Cardiac muscle cell (in vitro differentiated cells and primary cell): ENCODE measurements around the gene ARL15. TPM values are rescaled to one million over a fixed set of nuclear protein-coding genes. Genes with fewer than 3 reads are reported as not detected.

Experiments used
- DNase-seq, 2 donors: peaks; one replicate each; pipeline versions ENCODE4 v3.0.0 to v3.0.0-alpha.2; 2010 to 2017; ENCODE audit warnings: low read depth in 1 of 2, low spot score in 1 of 2
- H3K27ac ChIP-seq: fragments of 200-600 bp; sonication (generic); 2 replicates; pipeline ENCODE4 v1.5.1; 2016
- H3K27me3 ChIP-seq: fragments of 200-600 bp; sonication (generic); 2 replicates; pipeline ENCODE4 v1.6.0; 2016; ENCODE audit warnings: control low read depth
- H3K36me3 ChIP-seq: fragments of 200-600 bp; sonication (generic); 2 replicates; pipeline ENCODE4 v1.5.1; 2016; ENCODE audit warnings: control low read depth
- H3K4me1 ChIP-seq: fragments of 200-600 bp; sonication (generic); 2 replicates; pipeline ENCODE4 v1.8.1; 2017; ENCODE audit warnings: low read depth, mild to moderate bottlenecking, mixed run types
- H3K4me3 ChIP-seq: fragments of 200-600 bp; sonication (generic); 2 replicates; pipeline ENCODE4 v1.5.1; 2016; ENCODE audit warnings: mild to moderate bottlenecking
- H3K9me3 ChIP-seq: fragments of 200-600 bp; sonication (generic); 2 replicates; pipeline ENCODE4 v1.5.1; 2017; ENCODE audit warnings: low read depth, mild to moderate bottlenecking, control low read depth
- CTCF ChIP-seq: IDR thresholded peaks from 2 replicates; pipeline ENCODE4 v1.5.1; 2012; ENCODE audit warnings: low read depth, mild to moderate bottlenecking, low read length
- polyA plus RNA-seq: library from polyadenylated mRNA; unstranded; fragments of >200 nt; fragmentation: Nextera tagmentation; extraction: Ambion mirVana; gene quantifications from 2 replicates; pipeline ENCODE4 v1.2.1, GENCODE V29; 2016
- total RNA-seq: library from RNA; depleted of rRNA; stranded (reverse); fragments of >200 nt; gene quantifications from 2 replicates; pipeline ENCODE4 v1.2.3, GENCODE V29; 2016

ARL15 gene
- total and polyA plus RNA-seq, 2 experiments from 2014 or later: 23.2 to 27.4 TPM

- no peak overlapping the region for H3K27ac ChIP-seq
- H3K4me3 ChIP-seq: no peak overlapping the region
- H3K27me3 ChIP-seq: no peaks in the 10 kb centered on the region
- H3K9me3 ChIP-seq: no peaks in the 10 kb centered on the region
- no peak for TF ChIP-seq CTCF
- H3K4me1 ChIP-seq: peaks cover 5% of the 10 kb centered on the region
- H3K36me3 ChIP-seq: no peaks in the 10 kb centered on the region
- peak in 1 of 2 donors; percentile 49 for DNase-seq
Observed at GRCh38 chr5:53971131-53971530, 339.2 kb downstream of the ARL15 start.

- Histone ChIP-seq H3K27me3 (no peaks in the 10 kb centered on the region), H3K27ac (no peak overlapping the region), H3K4me3 (no peak overlapping the region), H3K4me1 (peaks cover 5% of the 10 kb centered on the region), H3K36me3 (no peaks in the 10 kb centered on the region), H3K9me3 (no peaks in the 10 kb centered on the region)
- DNase-seq: no peak
- no peak for TF ChIP-seq CTCF
Observed at GRCh38 chr5:53970475-53970874, 339.9 kb downstream of the ARL15 start.

GRCh38 chr5:53969176-53969730 is 341.1 kb downstream of the ARL15 start:
- no peaks in the 10 kb centered on the region for H3K36me3 ChIP-seq

GRCh38 chr5:53965459-53965858 is 344.9 kb downstream of the ARL15 start:
- TF ChIP-seq CTCF: no peak
- Histone ChIP-seq H3K36me3 (no peaks in the 10 kb centered on the region), H3K27ac (no peak overlapping the region), H3K4me3 (no peak overlapping the region), H3K27me3 (no peaks in the 10 kb centered on the region), H3K4me1 (no peaks in the 10 kb centered on the region), H3K9me3 (no peaks in the 10 kb centered on the region)
- DNase-seq: peak in 1 of 2 donors; percentile 73

More at GRCh38 chr5:53969176-53969730, 341.1 kb downstream of the ARL15 start:
- Histone ChIP-seq H3K9me3 (no peaks in the 10 kb centered on the region), H3K27me3 (no peaks in the 10 kb centered on the region), H3K4me1 (peaks cover 4% of the 10 kb centered on the region), H3K4me3 (no peak overlapping the region), H3K27ac (no peak overlapping the region)
- no peak for TF ChIP-seq CTCF
- DNase-seq: no peak

- Histone ChIP-seq H3K4me3 (no peak overlapping the region), H3K4me1 (no peaks in the 10 kb centered on the region), H3K27ac (no peak overlapping the region), H3K27me3 (no peaks in the 10 kb centered on the region), H3K36me3 (no peaks in the 10 kb centered on the region), H3K9me3 (no peaks in the 10 kb centered on the region)
- TF ChIP-seq CTCF: no peak
- DNase-seq: no peak
Observed at GRCh38 chr5:53963958-53964357, 346.4 kb downstream of the ARL15 start.
